NCI-H2227 (cell line): ENCODE measurements around the gene USP49.

Experiments used
- DNase-seq: peaks from one replicate; lab custom pipeline; 2025; ENCODE audit not compliant: unreplicated experiment; lab: John Stamatoyannopoulos, UW

Gene USP49

GRCh38 chr6:41759905-41760579, 135.1 kb downstream of the USP49 start:
- DNase-seq = no peak

- no peak for DNase-seq
Measured at GRCh38 chr6:41759106-41759904, 135.9 kb downstream of the USP49 start.

- no peak for DNase-seq
Measured at GRCh38 chr6:41758641-41759035, 136.5 kb downstream of the USP49 start.

- DNase-seq = no peak
Measured at GRCh38 chr6:41757931-41758640, 137.1 kb downstream of the USP49 start.

- DNase-seq = no peak
Measured at GRCh38 chr6:41757271-41757670, 137.9 kb downstream of the USP49 start.

- no peak for DNase-seq
Measured at GRCh38 chr6:41756354-41756753, 138.8 kb downstream of the USP49 start.

GRCh38 chr6:41755895-41756294, 139.3 kb downstream of the USP49 start:
- no peak for DNase-seq

- no peak for DNase-seq
Measured at GRCh38 chr6:41750374-41750773, 144.8 kb downstream of the USP49 start.

- no peak for DNase-seq
Measured at GRCh38 chr6:41748542-41748941, 146.6 kb downstream of the USP49 start.

- no peak for DNase-seq
Measured at GRCh38 chr6:41748102-41748477, 147.1 kb downstream of the USP49 start.

GRCh38 chr6:41747256-41748101, 147.7 kb downstream of the USP49 start, which contains the start of gene PGC:
Gene PGC (minus strand): TSS chr6:41747397. CDS start chr6:41747334, 63 bp downstream.
- DNase-seq = no peak

- DNase-seq = no peak
Measured at GRCh38 chr6:41746107-41746506, 149.1 kb downstream of the USP49 start.

GRCh38 chr6:41744236-41744787, 150.9 kb downstream of the USP49 start:
- no peak for DNase-seq

GRCh38 chr6:41743406-41744235, 151.6 kb downstream of the USP49 start:
- no peak for DNase-seq

- DNase-seq = no peak
Measured at GRCh38 chr6:41741625-41742490, 153.3 kb downstream of the USP49 start.

- no peak for DNase-seq
Measured at GRCh38 chr6:41740366-41741162, 154.6 kb downstream of the USP49 start.
